GM21619 (cell line): ENCODE results near the gene HGF.
"Not testable (repeated sequence)": the region's sequence is repeated elsewhere in the genome, so short reads cannot be mapped to it uniquely, and the experiment has no call there.

ENCODE experiments used
- ATAC-seq: cut with Tn5 transposase; IDR thresholded peaks from one replicate; pipeline ENCODE4 v1.9.1; 2021; ENCODE audit not compliant: unreplicated experiment

Gene HGF

DNA sequence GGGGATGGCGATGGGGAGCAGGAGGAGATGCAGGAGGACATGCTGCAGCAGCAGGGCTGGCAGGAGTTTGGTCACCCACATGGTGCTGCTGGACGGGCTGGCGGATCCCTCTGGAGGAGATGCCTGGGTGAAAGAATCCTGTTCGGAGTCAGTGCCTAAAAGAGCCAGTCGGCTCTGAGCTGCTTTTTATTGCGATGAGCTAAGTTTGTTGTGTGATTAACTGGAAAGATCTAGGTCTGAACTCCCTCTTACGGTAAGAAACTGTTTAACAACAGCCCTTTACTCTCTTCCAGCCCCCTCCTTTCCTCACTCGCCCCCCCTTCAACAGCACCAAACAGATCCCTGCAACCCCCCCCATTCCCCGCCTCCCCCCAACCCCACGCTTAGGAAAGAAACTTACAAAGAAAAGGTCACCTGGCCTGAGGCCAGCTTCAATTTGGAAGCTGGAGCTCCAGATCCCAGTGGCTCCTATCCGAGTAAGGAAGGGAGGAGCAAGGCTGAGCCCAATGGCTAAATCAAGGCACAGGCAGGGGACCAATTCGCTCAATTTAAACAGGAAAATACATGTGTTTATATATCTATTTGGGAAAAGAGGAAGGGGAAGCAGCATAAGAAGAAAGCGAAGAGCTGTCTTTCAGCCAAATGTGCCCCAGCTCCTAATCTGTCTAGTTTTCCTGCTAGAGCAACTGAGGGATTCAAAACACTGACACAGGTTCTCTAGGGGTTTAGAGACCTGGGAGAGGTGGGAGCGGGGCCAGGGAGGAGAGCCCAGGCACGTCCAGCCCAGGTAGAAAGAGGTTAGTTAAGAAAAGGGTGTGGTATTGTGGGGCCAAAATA lies at the start of gene HGF:
Gene HGF (minus strand): TSS at position 157 of the 837 bp plus-strand sequence. CDS start 76 bp downstream, at position 81.
- no peak for ATAC-seq

DNA sequence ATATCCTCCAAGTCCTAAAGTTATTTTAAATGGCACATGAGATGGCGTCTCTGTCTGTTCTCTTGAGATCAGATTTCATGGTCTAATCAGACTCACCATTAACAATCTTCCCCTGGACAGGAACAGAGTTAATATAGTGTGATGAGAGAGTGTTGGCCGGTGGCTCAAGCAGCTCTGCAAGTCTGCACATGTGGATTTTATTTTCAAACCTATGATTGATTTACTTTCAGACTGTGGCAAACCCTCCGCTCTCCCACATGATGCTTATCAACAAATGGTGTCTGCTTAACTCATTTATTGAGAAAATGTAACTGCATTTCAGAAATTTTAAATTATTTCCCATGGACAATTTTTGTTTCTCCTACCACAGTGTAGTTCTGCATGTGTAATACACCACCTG lies 46.5 kb upstream of the HGF start:
- no peak for ATAC-seq

DNA sequence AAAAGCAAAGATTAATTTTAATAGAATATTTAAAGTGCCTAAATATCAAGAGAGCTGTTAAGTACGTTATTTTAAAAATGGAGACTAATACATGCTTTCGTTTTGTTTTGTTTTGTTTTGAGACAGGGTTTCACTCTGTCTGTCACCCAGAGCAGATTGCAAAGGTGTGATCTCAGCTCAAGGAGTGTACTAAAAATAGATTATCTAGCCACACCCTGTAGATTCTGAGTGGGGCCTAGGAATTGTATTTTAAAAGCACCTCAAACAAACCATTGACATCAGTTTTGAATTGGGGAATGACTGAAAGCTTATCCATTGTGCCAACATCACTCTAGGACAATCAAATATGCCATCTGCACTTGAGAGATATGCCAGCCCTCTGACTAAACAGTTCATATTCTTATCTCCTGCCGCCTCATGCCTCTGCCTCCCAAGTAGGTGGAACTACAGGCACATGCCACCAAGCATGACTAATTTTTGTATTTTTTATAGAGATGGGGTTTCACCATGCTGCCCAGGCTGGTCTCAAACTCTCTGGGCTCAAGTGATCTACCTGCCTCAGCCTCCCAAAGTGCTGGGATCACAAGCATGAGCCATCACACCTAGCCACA lies 43.1 kb upstream of the HGF start:
- ATAC-seq, result not testable (repeated sequence)

DNA sequence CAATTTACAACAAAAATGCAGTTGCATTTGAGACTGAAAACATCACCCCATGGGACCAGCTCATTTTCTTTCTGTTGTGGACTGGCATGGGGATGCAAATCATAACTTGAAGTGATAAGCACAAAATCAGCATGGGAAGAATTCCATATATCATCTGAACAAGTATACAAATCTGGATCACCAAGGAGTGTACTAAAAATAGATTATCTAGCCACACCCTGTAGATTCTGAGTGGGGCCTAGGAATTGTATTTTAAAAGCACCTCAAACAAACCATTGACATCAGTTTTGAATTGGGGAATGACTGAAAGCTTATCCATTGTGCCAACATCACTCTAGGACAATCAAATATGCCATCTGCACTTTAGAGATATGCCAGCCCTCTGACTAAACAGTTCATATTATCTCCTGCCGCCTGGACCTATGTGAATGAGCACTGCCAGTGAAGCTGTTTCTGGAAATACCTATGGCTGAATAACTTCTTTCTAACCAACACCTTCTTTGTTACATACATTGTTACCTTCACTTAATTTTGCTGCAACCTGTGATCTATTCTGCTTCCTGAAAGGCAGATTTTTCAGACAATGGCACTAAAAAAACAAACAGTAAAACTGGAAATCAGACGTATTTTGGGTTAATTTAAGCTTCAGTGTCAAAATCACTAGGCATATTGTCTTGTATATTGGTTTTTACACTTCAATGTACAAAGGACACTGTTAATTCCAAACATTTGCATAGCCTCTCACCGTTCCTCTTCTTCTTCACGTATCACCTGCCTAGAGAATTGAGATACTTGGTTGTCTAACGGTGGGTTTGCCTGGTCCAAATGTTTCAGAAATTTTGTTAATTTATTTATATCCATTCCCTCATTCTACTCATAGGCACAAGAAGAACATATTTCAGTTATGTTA lies 42.4 kb upstream of the HGF start:
- no peak for ATAC-seq

DNA sequence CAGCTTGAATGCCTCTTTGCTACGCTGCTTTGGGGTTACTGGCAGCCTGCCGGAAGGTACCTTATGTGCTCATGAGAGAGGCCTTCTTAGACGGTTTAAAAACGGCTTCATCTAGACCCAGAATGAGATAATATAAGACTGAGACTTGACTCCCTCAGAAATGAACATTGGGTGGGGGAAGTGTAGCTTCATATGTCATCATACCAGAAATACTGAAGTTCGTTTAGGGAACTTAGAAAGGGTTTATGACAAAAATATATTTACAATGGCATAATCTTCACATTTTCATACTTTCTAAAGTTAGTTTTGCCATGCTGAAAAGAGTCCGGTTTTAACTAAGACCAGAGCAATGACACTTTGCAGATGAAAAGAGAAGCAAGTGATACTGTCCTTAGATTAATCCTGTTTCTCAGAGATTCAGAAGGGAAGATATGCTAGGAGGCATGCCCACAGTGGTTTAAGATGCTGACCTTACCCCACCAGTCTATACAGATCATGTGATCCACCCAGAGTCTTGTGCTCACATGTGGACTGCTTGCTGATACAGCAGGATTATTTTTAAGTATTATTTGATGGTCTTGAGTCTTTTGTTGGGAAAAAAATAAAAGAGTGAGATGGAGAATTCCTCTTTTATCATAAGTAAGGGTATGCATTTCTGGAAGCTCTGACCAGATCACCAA lies 40.8 kb upstream of the HGF start:
- ATAC-seq, result no peak

DNA sequence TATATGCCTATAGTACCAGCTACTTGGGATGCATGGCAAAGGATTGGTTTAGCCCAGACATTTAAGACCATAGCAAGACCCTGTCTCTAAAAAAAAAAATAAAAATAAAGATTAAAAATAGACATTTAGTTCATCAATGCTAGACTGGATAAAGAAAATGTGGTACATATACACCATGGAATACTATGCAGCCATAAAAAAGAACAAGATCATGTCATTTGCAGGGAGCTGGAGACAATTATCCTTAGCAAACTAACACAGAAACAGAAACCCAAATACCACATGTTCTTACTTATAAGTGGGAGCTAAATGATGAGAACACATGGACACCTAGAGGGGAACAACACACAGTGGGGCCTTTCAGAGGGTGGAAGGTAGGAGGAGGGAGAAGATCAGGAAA lies 38.5 kb upstream of the HGF start:
- ATAC-seq, result not testable (repeated sequence)

DNA sequence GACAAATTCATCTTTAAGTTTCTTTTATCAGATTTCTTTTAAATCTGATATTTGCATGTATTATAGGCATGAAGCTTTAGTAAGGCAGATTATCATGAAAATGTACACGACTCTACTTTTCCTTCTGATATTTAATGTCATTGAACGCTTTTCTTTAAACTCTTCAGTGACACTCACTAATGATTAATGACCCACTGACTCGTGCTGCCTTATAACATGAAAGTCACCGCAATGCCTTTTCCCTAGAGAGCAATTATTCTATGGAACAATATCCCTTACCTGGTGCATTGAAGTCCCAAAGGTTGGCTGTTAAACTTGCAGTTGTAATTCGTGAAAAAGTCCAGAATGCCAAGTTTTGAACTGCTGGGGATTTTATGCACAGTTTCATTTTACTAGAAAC lies 33.4 kb upstream of the HGF start:
- ATAC-seq, result no peak

DNA sequence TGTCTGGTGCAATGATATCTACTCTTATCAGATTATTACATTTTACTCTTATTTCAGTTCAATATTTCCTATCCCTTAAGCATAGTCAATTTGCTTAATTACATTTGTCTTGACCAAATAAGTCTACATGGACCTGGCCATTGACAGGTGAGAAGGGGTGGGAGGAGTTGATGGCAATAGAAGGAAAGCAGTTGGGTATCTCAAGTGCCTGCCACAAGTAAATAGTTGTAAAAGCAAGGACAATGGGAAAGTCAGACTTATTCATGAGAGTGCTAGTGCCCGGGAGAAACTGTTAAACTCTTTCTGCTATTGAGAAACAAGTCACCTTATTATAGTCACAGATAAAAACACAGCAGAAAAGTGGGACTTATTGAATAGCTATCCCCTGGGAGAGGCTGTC lies 32.4 kb upstream of the HGF start:
- ATAC-seq, result no peak

DNA sequence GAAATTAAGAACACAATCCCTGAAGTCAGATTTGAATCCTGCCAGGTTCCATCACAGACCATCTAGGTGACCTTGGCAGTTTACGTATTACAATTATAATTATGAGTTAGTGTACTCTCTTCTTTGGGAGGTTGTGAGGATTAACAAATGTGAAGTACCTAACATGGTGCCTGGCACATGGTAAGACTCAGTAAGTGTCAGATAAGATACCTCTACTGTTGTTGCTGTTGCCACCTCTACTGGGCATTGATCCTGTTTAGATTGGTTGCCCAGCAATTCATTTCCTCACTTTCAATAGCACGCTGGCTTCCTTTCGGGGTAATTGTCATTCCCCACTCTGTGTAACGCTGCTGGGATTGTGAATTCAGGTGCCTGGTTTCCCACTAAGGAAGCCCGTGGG lies 31.7 kb upstream of the HGF start:
- ATAC-seq, result no peak

DNA sequence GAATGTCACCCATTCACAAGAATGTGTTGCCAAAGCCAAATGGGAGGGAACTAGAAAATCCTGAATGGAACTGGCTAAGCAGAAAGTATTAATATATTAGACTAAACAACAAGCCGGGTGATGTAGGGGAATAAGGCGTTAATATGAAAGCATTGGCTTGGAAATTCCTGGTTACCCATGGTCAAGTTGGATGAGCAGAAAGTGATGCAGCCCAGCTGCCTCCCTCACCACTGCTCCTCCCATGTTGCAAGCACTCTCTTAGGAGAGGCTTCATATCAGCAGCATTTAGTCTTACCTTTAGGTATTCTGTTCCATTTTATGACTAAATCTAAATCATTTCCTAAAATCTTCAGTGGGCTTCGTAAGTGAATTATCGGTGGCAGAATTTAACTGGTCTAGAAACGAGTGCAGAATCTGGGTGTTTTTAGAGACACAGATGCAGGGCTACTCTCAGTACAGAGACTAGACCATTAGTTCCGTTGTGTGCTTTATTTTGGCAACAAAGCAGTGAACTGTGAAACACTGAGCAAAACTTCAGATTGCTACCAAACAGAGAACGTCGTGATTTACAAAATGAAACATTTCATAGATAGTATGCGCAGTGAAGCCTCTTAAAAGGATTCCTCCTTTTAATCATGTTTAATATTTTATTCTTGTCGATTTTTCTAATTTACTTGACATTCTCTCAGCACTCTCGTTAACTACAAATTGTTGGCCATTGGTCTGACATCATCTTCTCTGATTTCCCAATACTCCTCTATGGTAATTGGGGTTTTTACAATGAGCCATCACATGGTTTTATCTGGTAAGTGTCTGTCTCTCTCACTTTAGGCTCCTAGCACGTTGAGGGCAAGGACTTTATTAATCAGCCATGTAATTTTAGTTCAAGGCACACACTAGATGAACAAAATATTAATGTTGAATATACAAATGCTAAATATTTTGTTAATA lies 22.0 kb upstream of the HGF start:
- ATAC-seq, result no peak

DNA sequence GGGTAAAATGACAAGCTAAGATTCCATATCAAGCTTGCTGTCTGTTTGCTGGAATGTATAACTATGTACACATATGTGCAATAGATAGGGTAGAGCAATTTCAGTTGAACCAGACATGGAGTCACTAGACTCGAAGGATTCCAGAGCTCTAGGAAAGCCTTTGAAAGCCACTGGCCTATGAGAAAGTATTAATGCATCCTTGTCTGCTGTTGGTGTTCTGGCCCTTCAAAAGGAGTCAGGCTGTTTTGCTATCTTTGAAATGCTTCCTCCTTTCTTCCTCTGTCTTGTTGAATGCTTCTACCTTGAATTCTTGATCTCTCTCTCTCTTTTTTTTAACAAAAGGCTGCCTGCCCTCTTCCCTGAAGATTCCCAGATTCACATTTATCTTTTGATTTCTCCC lies 20.8 kb upstream of the HGF start:
- ATAC-seq, result no peak

DNA sequence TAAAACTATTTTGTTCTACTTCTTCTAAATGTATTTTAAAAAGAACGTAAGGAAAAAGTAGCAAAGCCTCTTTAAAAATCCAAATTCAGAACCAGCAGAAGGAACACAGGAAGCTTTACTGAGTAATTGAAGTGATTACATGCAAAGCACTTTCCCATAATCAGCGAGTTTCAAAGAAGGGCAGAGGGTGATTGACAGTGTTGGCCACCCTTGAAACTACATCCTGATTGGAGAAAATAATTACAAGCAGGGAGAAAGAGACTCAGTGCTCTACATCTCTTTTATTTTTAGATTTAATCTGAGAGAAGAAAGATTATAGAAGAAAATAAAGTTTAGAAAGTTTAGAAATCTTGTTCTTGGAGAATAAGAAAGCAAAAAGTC lies 20.3 kb upstream of the HGF start:
- ATAC-seq, result no peak

DNA sequence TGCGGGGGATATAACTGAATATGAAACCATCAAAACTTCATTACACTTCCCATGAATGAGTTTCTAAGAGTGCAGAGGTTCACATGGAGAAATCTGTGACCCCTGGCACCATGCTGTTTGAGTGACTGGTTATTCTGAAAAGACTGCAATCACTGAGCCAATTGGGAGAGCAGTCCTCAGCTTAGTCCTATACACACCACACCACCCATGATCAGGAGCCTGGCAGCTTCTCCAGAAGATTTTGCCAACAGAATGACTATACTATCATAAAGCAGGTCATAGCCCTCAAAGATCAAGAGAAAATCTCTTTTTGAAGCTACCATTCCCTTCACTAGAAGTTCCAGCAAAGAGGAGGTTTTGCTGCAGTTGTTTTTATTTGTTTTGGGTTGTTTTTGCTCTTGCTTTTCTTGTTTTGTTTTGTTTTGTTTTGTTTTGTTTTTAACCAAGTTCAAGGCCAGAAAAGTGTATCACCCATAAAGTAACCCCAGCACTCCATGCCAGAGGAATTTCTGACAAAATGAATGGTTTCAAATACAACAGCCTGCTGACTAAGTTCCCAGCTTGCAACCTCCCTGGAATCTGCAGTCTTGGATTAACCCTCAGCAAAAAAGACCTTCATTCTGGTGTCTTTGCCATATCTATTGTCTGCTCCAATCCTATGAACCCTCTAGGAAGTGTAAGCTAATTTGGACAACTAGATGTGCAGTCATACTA lies 19.7 kb upstream of the HGF start:
- no peak for ATAC-seq

DNA sequence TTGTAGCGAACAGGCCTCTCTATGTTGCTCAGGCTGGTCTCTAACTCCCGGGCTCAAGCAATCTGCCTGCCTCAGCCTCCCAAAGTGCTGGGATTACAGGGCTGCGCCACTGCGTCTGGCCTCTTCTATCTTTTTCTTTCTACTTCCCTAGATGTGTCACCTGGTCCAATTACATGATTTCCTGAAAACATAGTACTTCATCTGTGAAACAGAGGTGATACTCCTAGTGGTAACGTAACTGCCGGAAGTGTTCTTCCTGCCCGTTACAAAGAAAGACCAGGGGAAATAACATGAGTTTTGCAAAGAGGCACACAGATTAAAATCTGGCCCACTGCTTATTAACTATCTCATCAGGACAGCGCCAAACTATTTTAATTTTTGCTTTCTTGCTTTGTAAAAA lies 18.4 kb upstream of the HGF start:
- no peak for ATAC-seq

DNA sequence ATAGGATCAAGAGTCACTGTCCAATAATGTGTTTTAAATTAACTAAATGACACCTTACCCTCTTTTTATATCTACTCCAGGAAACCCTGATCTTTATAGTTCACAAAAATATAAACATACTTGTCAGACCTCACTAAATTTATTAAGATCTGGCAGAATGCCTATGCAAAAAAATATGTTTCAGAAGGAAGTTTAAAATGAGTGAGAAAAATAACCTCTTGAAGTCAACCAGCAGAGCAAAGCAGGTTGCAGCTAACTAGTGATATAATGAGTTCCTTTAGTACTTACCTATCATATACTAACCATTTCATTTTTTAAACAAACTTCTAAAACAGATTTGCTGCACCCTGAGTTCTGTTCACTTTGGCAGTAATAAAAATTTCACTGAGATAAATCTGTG lies 14.0 kb upstream of the HGF start:
- no peak for ATAC-seq

DNA sequence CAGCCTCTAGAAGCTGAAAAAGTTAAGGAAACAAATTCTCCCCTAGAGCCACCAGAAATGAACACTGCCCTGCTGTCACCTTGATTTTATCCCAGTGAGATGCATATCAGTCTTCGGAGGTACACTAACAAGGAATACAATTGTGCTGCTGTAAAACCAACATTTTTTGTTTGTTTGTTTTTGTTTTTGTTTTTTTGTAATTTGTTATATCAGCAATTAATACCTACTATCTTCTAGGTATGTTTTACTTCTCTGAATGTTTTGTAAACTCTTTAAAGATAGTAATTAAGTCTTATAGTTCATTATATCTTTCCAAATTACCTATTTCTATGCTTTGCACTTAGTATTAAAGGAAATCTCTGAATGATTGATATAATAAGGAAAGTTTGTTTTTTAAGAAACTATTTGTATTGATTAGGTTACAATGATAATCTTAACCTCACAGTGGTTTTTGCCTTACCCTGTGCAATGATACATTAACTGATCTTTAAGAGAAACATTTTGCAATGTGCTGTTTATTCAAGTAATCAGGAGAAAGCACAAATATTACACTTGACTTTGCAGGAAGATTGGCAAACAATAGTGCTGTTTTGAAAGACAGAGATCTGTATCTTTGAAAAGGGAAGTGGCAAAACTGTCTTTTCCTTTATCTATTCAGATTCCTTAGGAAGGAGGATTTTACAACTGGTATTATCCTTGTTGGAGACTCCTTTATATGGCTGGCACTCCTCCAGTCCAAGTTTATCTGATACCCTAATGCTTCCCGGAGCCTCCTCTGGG lies 11.3 kb upstream of the HGF start:
- ATAC-seq, result no peak

DNA sequence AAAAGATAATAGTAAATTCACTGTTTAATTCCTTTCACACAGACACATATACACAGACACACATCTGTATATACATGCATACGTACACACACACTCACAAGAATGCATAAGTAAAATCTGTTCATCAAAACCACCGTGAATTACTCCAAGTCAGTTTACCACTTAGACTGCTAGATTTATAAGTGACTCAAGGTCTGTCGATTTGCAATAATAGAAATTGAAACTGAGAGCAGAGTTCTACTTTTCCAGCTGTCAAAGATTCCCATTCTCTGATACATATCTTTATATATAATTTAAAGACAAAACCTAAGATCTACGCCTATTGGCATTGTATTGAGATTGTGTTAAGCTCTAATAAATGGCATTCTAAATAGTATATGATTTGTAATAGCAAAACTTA lies 9.9 kb upstream of the HGF start:
- no peak for ATAC-seq

DNA sequence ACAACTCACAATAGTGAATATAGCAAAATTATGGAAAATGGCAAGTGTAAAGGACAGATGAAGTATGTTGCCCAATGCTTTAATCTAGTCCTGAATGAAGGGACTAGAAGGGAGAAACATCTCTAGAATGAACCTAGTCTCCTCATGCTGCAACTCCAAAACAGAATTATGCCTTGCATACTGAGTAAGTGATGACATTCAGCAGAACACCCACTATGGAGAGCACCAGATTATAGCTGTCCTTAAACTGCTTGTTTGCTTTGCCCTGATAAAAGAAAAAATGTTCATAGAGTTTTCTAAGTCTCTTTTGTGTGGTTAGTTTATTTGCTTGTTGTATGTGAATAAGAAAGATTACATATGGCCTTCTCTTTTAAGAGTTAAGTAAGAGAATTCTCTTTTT lies 7.8 kb upstream of the HGF start:
- ATAC-seq, result no peak
